ENCODE results near the gene SIT1.

Gene SIT1

GRCh38 chr9:35609001-35609819 is 41.5 kb downstream of the SIT1 start:
- DNase-seq (ENCODE audit: low read depth) = no peak
- no peak for TF ChIP-seq CTCF (conservative IDR thresholded peaks at IDR 0.05; ENCODE audit: low read depth, low read length)
- H3K4me3 ChIP-seq (ENCODE audit: low read length) = no peak overlapping the region

GRCh38 chr9:35608221-35608620 is 42.5 kb downstream of the SIT1 start:
- H3K4me3 ChIP-seq (ENCODE audit: low read length) = no peak overlapping the region
- no peak for DNase-seq (ENCODE audit: low read depth)
- no peak for TF ChIP-seq CTCF (conservative IDR thresholded peaks at IDR 0.05; ENCODE audit: low read depth, low read length)

- H3K4me3 ChIP-seq (ENCODE audit: low read length) = no peak overlapping the region
- no peak for TF ChIP-seq CTCF (conservative IDR thresholded peaks at IDR 0.05; ENCODE audit: low read depth, low read length)
- DNase-seq (ENCODE audit: low read depth) = no peak
These were observed 44.0 kb downstream of the SIT1 start for GRCh38 chr9:35606726-35607125.

DNA sequence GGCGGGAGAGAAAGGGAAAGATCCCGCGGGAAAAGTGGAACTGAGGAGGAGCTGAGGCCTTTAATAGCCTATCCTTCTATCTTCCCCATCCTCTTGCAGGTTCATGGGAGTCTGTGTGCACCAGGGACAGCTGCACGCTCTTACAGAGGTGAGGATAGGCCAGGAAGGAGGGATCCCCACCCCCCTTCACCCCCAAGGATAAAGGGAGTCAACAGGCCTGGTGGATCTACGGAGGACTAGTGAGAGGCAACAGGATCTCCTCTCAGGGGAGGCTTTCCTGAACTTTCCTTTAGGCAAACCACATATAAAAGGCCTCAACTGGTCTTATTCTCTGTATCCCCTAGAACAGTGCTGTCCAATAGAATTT is 44.6 kb downstream of the SIT1 start:
- no peak for TF ChIP-seq CTCF (conservative IDR thresholded peaks at IDR 0.05; ENCODE audit: low read depth, low read length)
- H3K4me3 ChIP-seq (ENCODE audit: low read length) = peak overlapping the region; percentile 85
- DNase-seq (ENCODE audit: low read depth) = no peak

DNA sequence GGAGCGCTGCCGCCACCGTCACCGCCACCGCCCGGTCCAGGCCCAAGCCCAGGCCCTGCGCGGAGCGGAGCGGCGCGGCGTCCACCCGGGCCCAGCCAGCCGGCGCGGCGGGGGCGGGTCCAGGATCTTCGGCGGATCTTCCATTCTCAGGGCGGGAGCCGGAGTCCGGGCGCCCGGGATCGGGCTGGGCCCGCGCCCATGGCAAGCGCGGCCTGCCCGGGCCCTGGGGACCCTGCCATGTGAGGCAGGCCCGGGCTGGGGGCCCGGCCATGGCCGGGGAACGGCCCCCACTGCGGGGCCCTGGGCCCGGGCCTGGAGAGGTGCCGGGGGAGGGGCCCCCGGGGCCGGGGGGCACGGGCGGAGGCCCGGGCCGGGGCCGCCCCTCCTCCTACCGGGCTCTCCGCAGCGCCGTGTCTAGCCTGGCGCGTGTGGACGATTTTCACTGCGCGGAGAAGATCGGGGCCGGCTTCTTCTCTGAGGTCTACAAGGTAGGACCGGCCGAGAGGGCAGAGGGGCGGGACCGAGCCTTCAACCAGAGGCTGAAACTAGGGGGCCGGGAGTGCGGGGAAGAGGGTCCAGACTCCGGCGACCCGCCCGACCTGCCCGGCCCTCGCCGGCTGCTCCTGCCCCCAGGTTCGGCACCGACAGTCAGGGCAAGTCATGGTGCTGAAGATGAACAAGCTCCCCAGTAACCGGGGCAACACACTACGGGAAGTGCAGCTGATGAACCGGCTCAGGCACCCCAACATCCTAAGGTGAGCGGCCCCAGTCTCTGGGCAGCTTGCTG is 45.2 kb downstream of the SIT1 start:
- DNase-seq (ENCODE audit: low read depth) = no peak

GRCh38 chr9:35604578-35605350 is 46.0 kb downstream of the SIT1 start, which contains the start of gene TESK1:
TESK1 (plus strand) TSS chr9:35605262; CDS start chr9:35605620, 358 bp downstream.
- peak; percentile 15 for DNase-seq (ENCODE audit: low read depth)
- no peak for TF ChIP-seq CTCF (conservative IDR thresholded peaks at IDR 0.05; ENCODE audit: low read depth, low read length)
- H3K4me3 ChIP-seq (ENCODE audit: low read length) = peak within 1 kb of the TSS; percentile 85

More for the DNA sequence above, 45.2 kb downstream of the SIT1 start:
- no peak for TF ChIP-seq CTCF (conservative IDR thresholded peaks at IDR 0.05; ENCODE audit: low read depth, low read length)
- H3K4me3 ChIP-seq (ENCODE audit: low read length) = peak overlapping the region; percentile 85

Measured in retinal pigment epithelial cell (primary cell).